OCI-LY7 (cell line): ENCODE measurements around the gene CDSN. TPM values are rescaled to one million over a fixed set of nuclear protein-coding genes. Genes with fewer than 3 reads are reported as not detected.

Experiments
- BruUV-seq: library from RNA; stranded (reverse); fragments of 400-500 nt; replicated peaks from 2 replicates; lab custom pipeline; 2021; lab: Mats Ljungman, UMichigan
- CTCF ChIA-PET: fragments of 300-600 bp; sonication (Branson Sonifier 250); formaldehyde crosslinking; loops from one replicate; lab custom pipeline; 2022; ENCODE audit warnings: antibody characterized with exemption; ENCODE audit not compliant: unreplicated experiment; lab: Charles Lee
- POLR2A ChIA-PET: fragments of 300-600 bp; sonication (Branson Sonifier 250); formaldehyde crosslinking; loops from one replicate; lab custom pipeline; 2022; ENCODE audit warnings: antibody characterized with exemption; lab: Charles Lee
- DNase-seq: peaks from one replicate; pipeline ENCODE4 v3.0.0-alpha.2; 2015; ENCODE audit warnings: low spot score
- H2AFZ ChIP-seq: fragments of 200-600 bp; sonication (generic), shearing (Covaris generic); 2 replicates; pipeline ENCODE4 v1.6.1; 2014; ENCODE audit warnings: mild to moderate bottlenecking, antibody characterized with exemption, low read length, moderate library complexity
- H3K27ac ChIP-seq: fragments of 200-600 bp; sonication (generic); 2 replicates; pipeline ENCODE4 v1.5.1; 2014; ENCODE audit warnings: mixed run types, low read depth, mild to moderate bottlenecking, moderate library complexity, low read length, inconsistent platforms; ENCODE audit not compliant: poor library complexity, severe bottlenecking
- H3K36me3 ChIP-seq: fragments of 200-600 bp; sonication (generic); 2 replicates; pipeline ENCODE4 v1.6.1; 2014; ENCODE audit warnings: mild to moderate bottlenecking, antibody characterized with exemption, low read length, moderate library complexity, mixed read lengths; ENCODE audit not compliant: insufficient read depth
- H3K4me1 ChIP-seq: fragments of 200-600 bp; sonication (generic); 2 replicates; pipeline ENCODE4 v1.5.1; 2014; ENCODE audit warnings: mild to moderate bottlenecking, low read length; ENCODE audit not compliant: insufficient read depth, poor library complexity, severe bottlenecking
- H3K4me2 ChIP-seq: fragments of 200-600 bp; sonication (generic); 2 replicates; pipeline ENCODE4 v1.6.1; 2014; ENCODE audit warnings: mild to moderate bottlenecking, low read length
- H3K4me3 ChIP-seq: fragments of 200-600 bp; sonication (generic); 2 replicates; pipeline ENCODE4 v1.5.1; 2014; ENCODE audit warnings: mild to moderate bottlenecking, low read depth, low read length; ENCODE audit not compliant: poor library complexity, severe bottlenecking
- H3K79me2 ChIP-seq: fragments of 200-600 bp; sonication (generic); 2 replicates; pipeline ENCODE4 v1.6.1; 2016; ENCODE audit warnings: low read depth, mild to moderate bottlenecking, low read length, moderate library complexity, mixed read lengths; ENCODE audit not compliant: insufficient read depth
- H3K9me2 ChIP-seq: fragments of 200-600 bp; sonication (generic); 2 replicates; pipeline ENCODE4 v1.6.1; 2016; ENCODE audit warnings: mild to moderate bottlenecking, low read length, mixed read lengths; ENCODE audit not compliant: insufficient read depth
- H3K9me3 ChIP-seq: fragments of 200-600 bp; sonication (generic); 2 replicates; pipeline ENCODE4 v1.6.1; 2014; ENCODE audit warnings: mild to moderate bottlenecking, mixed run types, low read length, mixed read lengths
- H4K20me1 ChIP-seq: fragments of 200-600 bp; sonication (generic); 2 replicates; pipeline ENCODE4 v1.6.1; 2014; ENCODE audit warnings: mild to moderate bottlenecking, antibody characterized with exemption, low read length, moderate library complexity, mixed read lengths; ENCODE audit not compliant: insufficient read depth
- EZH2phosphoT487 ChIP-seq: fragments of 200-600 bp; sonication (generic); IDR thresholded peaks from 2 replicates; pipeline ENCODE4 v1.6.1; 2018; ENCODE audit warnings: low read depth, borderline replicate concordance, mild to moderate bottlenecking, mixed run types, antibody characterized with exemption, low read length, moderate library complexity, mixed read lengths
- intact Hi-C: fragments of 100-400 bp; cut with micrococcal nuclease; formaldehyde crosslinking; loops from one replicate; pipeline ENCODE4 v1.10.0; 2022; ENCODE audit not compliant: unreplicated experiment
- total RNA-seq, 2 experiments: library from RNA; depleted of rRNA in 1 of 2; stranded (reverse); fragments of >200 nt in 1 of 2; shearing (Covaris generic) in 1 of 2; gene quantifications; 2 replicates each; pipeline ENCODE4 v1.2.3, GENCODE V29; 2014 to 2022
- TF ChIP-seq, protein P1 (sequence below): fragments of 200-600 bp; sonication (generic); conservative IDR thresholded peaks from 2 replicates; pipeline ENCODE4 v1.5.1; 2014; ENCODE audit warnings: mild to moderate bottlenecking, antibody characterized with exemption, low read length, moderate library complexity, mixed read lengths

The CDSN gene
- total RNA-seq, 2 experiments from 2014 or later = not detected

DNA sequence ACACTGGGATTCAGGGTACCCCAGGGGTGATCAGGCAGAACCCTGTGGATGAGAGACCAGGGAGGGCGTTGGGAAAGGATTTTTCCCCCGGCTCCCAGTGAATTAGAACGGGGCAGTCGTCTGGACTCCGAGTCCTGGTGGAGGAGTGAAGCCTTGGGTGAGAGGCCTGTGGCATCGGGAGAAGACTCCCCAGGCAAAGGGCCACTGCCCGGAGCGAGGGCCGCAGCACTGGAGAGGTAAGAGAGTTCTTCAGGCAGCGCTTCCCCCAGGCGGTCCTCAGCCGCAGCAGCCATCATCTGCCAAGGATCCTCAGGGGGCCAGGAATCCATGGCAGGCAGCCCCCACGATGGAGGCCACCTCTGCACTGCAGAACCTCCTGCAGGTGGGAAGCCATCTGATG is 8.5 kb downstream of the CDSN start:
- no peak overlapping the region for H2AFZ ChIP-seq
- no peaks in the 10 kb centered on the region for H3K9me3 ChIP-seq
- H3K79me2 ChIP-seq = no peaks in the 10 kb centered on the region
- no peaks in the 10 kb centered on the region for H3K4me1 ChIP-seq
- no peak overlapping the region for H3K4me2 ChIP-seq
- ChIA-PET POLR2A (no interaction called here), CTCF (no interaction called here)
- no peak overlapping the region for H3K27ac ChIP-seq
- TF ChIP-seq, protein P1, sequence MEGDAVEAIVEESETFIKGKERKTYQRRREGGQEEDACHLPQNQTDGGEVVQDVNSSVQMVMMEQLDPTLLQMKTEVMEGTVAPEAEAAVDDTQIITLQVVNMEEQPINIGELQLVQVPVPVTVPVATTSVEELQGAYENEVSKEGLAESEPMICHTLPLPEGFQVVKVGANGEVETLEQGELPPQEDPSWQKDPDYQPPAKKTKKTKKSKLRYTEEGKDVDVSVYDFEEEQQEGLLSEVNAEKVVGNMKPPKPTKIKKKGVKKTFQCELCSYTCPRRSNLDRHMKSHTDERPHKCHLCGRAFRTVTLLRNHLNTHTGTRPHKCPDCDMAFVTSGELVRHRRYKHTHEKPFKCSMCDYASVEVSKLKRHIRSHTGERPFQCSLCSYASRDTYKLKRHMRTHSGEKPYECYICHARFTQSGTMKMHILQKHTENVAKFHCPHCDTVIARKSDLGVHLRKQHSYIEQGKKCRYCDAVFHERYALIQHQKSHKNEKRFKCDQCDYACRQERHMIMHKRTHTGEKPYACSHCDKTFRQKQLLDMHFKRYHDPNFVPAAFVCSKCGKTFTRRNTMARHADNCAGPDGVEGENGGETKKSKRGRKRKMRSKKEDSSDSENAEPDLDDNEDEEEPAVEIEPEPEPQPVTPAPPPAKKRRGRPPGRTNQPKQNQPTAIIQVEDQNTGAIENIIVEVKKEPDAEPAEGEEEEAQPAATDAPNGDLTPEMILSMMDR = no peak
- no peak for TF ChIP-seq EZH2phosphoT487
- no peak overlapping the region for H3K4me3 ChIP-seq
- BruUV-seq = no TSS peak
- H3K9me2 ChIP-seq = no peaks in the 10 kb centered on the region
- no peaks in the 10 kb centered on the region for H4K20me1 ChIP-seq
- no peaks in the 10 kb centered on the region for H3K36me3 ChIP-seq
- no peak for DNase-seq
- intact Hi-C loops = no loop called here

GRCh38 chr6:31110825-31111582 is 9.2 kb downstream of the CDSN start:
- no peaks in the 10 kb centered on the region for H3K9me3 ChIP-seq
- TF ChIP-seq, protein P1 = no peak
- no peak for TF ChIP-seq EZH2phosphoT487
- H4K20me1 ChIP-seq = no peaks in the 10 kb centered on the region
- ChIA-PET POLR2A (no interaction called here), CTCF (no interaction called here)
- no TSS peak for BruUV-seq
- no peak overlapping the region for H2AFZ ChIP-seq
- no peaks in the 10 kb centered on the region for H3K79me2 ChIP-seq
- no peak overlapping the region for H3K27ac ChIP-seq
- no peaks in the 10 kb centered on the region for H3K4me1 ChIP-seq
- no peak overlapping the region for H3K4me2 ChIP-seq
- no peaks in the 10 kb centered on the region for H3K36me3 ChIP-seq
- no peaks in the 10 kb centered on the region for H3K9me2 ChIP-seq
- DNase-seq = no peak
- H3K4me3 ChIP-seq = no peak overlapping the region
- intact Hi-C loops = no loop called here

DNA sequence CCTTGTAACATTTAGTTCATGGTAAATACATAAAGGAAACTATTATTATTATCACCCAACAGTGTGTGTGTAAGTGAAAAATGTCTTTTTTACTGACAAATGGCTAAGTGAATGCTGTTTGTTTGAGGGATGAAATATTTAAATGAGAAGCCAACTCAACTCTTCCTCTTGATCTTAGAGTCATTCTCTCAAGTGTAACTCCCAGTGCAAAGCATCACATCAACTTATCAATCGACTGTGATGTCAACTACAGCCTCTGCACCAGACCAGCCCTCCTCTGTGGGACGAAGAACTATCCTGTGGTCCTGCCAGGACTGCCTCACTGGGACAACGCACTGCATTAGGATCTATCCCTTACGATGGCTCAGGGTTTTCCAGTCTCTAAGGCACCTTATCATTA is 13.2 kb downstream of the CDSN start:
- ChIA-PET POLR2A (no interaction called here), CTCF (no interaction called here)
- TF ChIP-seq EZH2phosphoT487 = no peak
- TF ChIP-seq, protein P1 = no peak
- Histone ChIP-seq H3K36me3 (no peaks in the 10 kb centered on the region), H2AFZ (no peak overlapping the region), H3K4me2 (no peak overlapping the region), H4K20me1 (no peaks in the 10 kb centered on the region), H3K4me1 (no peaks in the 10 kb centered on the region), H3K27ac (no peak overlapping the region), H3K9me2 (no peaks in the 10 kb centered on the region), H3K79me2 (no peaks in the 10 kb centered on the region), H3K4me3 (no peak overlapping the region), H3K9me3 (no peaks in the 10 kb centered on the region)
- BruUV-seq = no TSS peak
- no peak for DNase-seq
- intact Hi-C loops = no loop called here
